HCT116 (cell line): ENCODE data around the gene WWTR1. TPM values are rescaled to one million over a fixed set of nuclear protein-coding genes. Genes with fewer than 3 reads are reported as not detected.

Source experiments
- ATAC-seq: fragments of 200-7000 bp; cut with Tn5 transposase; 2 replicates; pipeline ENCODE4 v1.9.1; 2020; ENCODE audit warnings: mild to moderate bottlenecking, moderate library complexity
- BruUV-seq: library from RNA; stranded (reverse); fragments of 400-500 nt; replicated peaks from 2 replicates; lab custom pipeline; 2021; lab: Mats Ljungman, UMichigan
- CTCF ChIA-PET: fragments of 300-600 bp; sonication (Branson Sonifier 250); formaldehyde crosslinking; loops from one replicate; lab custom pipeline; 2021; ENCODE audit warnings: antibody characterized with exemption; lab: Charles Lee
- POLR2A ChIA-PET: fragments of 300-600, 350-600 bp; sonication (Branson Sonifier 250); formaldehyde crosslinking; loops from one replicate; lab custom pipeline; 2021; ENCODE audit warnings: antibody characterized with exemption; lab: Charles Lee
- RAD21 ChIA-PET, 2 experiments: fragments of 300-600 bp; sonication (Branson Sonifier 250); formaldehyde crosslinking; loops; one replicate each; lab custom pipeline; 2023; ENCODE audit warnings: low total read pairs in 2 of 2; ENCODE audit not compliant: uncharacterized antibody in 2 of 2, unreplicated experiment in 2 of 2, low non-redundant PET in 1 of 2; lab: Charles Lee
- DNase-seq: peaks from one replicate; pipeline ENCODE4 v3.0.0-alpha.2; 2010; ENCODE audit warnings: low read depth, low spot score
- H2AFZ ChIP-seq: fragments of 200-600 bp; shearing (Covaris generic), sonication (generic); 2 replicates; pipeline ENCODE4 v1.6.1; 2017; ENCODE audit warnings: low read depth, mixed run types, mixed read lengths, antibody characterized with exemption, low read length; ENCODE audit not compliant: poor library complexity, severe bottlenecking
- H3K27ac ChIP-seq: 2 replicates; pipeline ENCODE4 v1.5.1; 2012; ENCODE audit warnings: low read depth, low read length
- H3K27me3 ChIP-seq: fragments of 200-600 bp; sonication (generic); 2 replicates; pipeline ENCODE4 v1.6.1; 2016; ENCODE audit warnings: mixed run types, low read length, mixed read lengths; ENCODE audit not compliant: insufficient read depth
- H3K36me3 ChIP-seq, 2 experiments: fragments of 200-500 bp in 1 of 2; fragments of 200-600 bp in 1 of 2; sonication (Bioruptor generic) in 1 of 2; sonication (generic) in 1 of 2; 2 replicates each; pipeline versions ENCODE4 v1.5.1 to v1.6.1; 2014 to 2016; ENCODE audit warnings: low read length in 2 of 2, inconsistent platforms in 1 of 2, mixed read lengths in 1 of 2, mixed run types in 1 of 2; ENCODE audit not compliant: insufficient read depth in 2 of 2, control insufficient read depth in 1 of 2
- H3K4me1 ChIP-seq, 2 experiments: fragments of 200-600 bp in 1 of 2; sonication (generic) in 1 of 2; 2 replicates each; pipeline versions ENCODE4 v1.5.1 to v1.6.1; 2012 to 2017; ENCODE audit warnings: low read length in 2 of 2, inconsistent platforms in 1 of 2, mild to moderate bottlenecking in 1 of 2, mixed read lengths in 1 of 2, mixed run types in 1 of 2, moderate library complexity in 1 of 2; ENCODE audit not compliant: insufficient read depth in 2 of 2, control insufficient read depth in 1 of 2
- H3K4me2 ChIP-seq: fragments of 200-600 bp; sonication (generic); 2 replicates; pipeline ENCODE4 v1.6.1; 2017; ENCODE audit warnings: mixed run types, low read length, mixed read lengths
- H3K4me3 ChIP-seq, 2 experiments: fragments of 200-600 bp in 1 of 2; sonication (generic) in 1 of 2; replicated peaks in 1 of 2; 2 replicates each; pipeline ENCODE4 v1.5.1; 2011 to 2016; ENCODE audit warnings: low read length in 2 of 2, control low read depth in 1 of 2, low read depth in 1 of 2, mild to moderate bottlenecking in 1 of 2, mixed read lengths in 1 of 2, mixed run types in 1 of 2
- H3K79me2 ChIP-seq: fragments of 200-600 bp; sonication (generic); 2 replicates; pipeline ENCODE4 v1.6.1; 2017; ENCODE audit warnings: mild to moderate bottlenecking, mixed run types, low read length, moderate library complexity, mixed read lengths; ENCODE audit not compliant: insufficient read depth
- H3K9ac ChIP-seq: fragments of 200-600 bp; sonication (generic); 2 replicates; pipeline ENCODE4 v1.6.1; 2016; ENCODE audit warnings: low read length, mixed read lengths
- H3K9me2 ChIP-seq: fragments of 200-600 bp; sonication (generic), shearing (Covaris generic); 2 replicates; pipeline ENCODE4 v1.6.1; 2017; ENCODE audit warnings: mixed run types, mild to moderate bottlenecking, moderate library complexity; ENCODE audit not compliant: insufficient read depth
- H3K9me3 ChIP-seq, 2 experiments: fragments of 200-500 bp in 1 of 2; fragments of 200-600 bp in 1 of 2; sonication (Bioruptor generic) in 1 of 2; sonication (generic) in 1 of 2; 2 replicates each; pipeline ENCODE4 v1.6.1; 2014 to 2017; ENCODE audit warnings: low read length in 2 of 2, mixed read lengths in 2 of 2, inconsistent platforms in 1 of 2, low read depth in 1 of 2, mild to moderate bottlenecking in 1 of 2, mixed run types in 1 of 2, moderate library complexity in 1 of 2; ENCODE audit not compliant: control insufficient read depth in 1 of 2, insufficient read depth in 1 of 2
- H4K20me1 ChIP-seq: fragments of 200-600 bp; sonication (generic), shearing (Covaris generic); 2 replicates; pipeline ENCODE4 v1.6.1; 2017; ENCODE audit warnings: mixed run types, mild to moderate bottlenecking, moderate library complexity; ENCODE audit not compliant: insufficient read depth
- CBX3 ChIP-seq: IDR thresholded peaks from 2 replicates; pipeline ENCODE4 v1.6.1; 2012; ENCODE audit warnings: low read depth
- CEBPB ChIP-seq: IDR thresholded peaks from 2 replicates; pipeline ENCODE4 v1.6.1; 2012; ENCODE audit warnings: low read depth
- CTCF ChIP-seq, 3 experiments: fragments of 200-600 bp in 1 of 3; sonication (generic) in 1 of 3; IDR thresholded peaks in 2 of 3; conservative IDR thresholded peaks in 1 of 3; 2 replicates each; pipeline ENCODE4 v1.5.1; 2012 to 2017; ENCODE audit warnings: low read depth in 2 of 3, low read length in 2 of 3, antibody characterized with exemption in 1 of 3, borderline replicate concordance in 1 of 3, control low read depth in 1 of 3, mild to moderate bottlenecking in 1 of 3, mixed read lengths in 1 of 3, mixed run types in 1 of 3, moderate library complexity in 1 of 3; ENCODE audit not compliant: insufficient read depth in 1 of 3
- EZH2 ChIP-seq: fragments of 200-600 bp; sonication (generic); IDR thresholded peaks from 2 replicates; pipeline ENCODE4 v1.6.1; 2017; ENCODE audit warnings: antibody characterized with exemption, mixed run types
- JUND ChIP-seq: IDR thresholded peaks from 2 replicates; pipeline ENCODE4 v1.6.1; 2012
- ZFX ChIP-seq: fragments of 450-650 bp; IDR thresholded peaks from 2 replicates; pipeline ENCODE4 v1.6.1; 2017
- ZNF274 ChIP-seq: fragments of 200-500 bp; sonication (Bioruptor generic); IDR thresholded peaks from 2 replicates; pipeline ENCODE4 v1.6.1; 2014; ENCODE audit warnings: mild to moderate bottlenecking, low read depth, low read length, inconsistent platforms
- intact Hi-C: fragments of 100-400 bp; cut with micrococcal nuclease; formaldehyde crosslinking; loops from 2 replicates; pipeline ENCODE4 v1.10.0; 2022
- total RNA-seq: library from RNA; stranded (reverse); gene quantifications from one replicate; pipeline ENCODE4 v1.2.1, GENCODE V29; 2021; ENCODE audit not compliant: unreplicated experiment
- TF ChIP-seq, protein P1 (sequence below): IDR thresholded peaks from 2 replicates; pipeline ENCODE4 v1.6.1; 2012; ENCODE audit warnings: low read depth
- TF ChIP-seq, protein P2 (sequence below): IDR thresholded peaks from 2 replicates; pipeline ENCODE4 v1.6.1; 2012

Gene WWTR1
- total RNA-seq, 1 experiment from 2014 or later: 46.9 TPM

DNA sequence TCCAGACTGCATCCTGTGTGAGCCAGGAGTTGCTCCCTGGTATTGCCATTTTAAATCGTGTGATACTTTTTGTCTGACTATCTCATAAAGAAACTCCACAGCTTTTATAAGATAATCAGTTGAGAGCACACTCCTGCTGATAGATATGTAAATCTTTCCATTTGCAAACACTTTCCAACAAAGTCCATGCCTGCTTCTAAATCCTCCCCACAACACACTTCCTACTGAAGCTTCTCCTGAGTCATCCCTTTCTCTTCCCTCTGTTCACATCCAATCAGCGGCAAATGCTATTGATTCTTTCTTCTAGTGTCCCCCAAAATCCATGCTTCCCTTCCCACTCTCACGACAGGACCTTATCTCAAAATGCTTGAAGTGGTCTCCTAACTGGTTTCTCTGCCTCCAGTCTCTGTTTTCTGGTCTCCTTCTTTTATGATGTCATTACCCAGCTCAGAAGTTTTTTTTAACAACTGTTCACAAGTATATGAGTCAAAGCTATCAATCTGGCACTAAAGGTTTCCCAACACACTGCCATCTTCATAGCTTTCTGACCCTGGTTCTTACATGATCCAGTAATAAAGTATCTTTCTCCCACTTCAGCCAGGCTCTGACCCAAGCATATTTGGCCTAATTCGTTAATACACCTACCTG is 4.5 kb upstream of the WWTR1 start:
- intact Hi-C loops: no loop called here
- Histone ChIP-seq H3K4me3 (no peak overlapping the region), H3K9me2 (no peaks in the 10 kb centered on the region), H3K27me3 (no peaks in the 10 kb centered on the region), H2AFZ (peak overlapping the region; percentile 93), H3K9me3 (no peaks in the 10 kb centered on the region), H3K79me2 (peaks cover 3% of the 10 kb centered on the region), H3K4me1 (peaks cover 9 to 44% of the 10 kb centered on the region in 2 experiments), H4K20me1 (no peaks in the 10 kb centered on the region), H3K27ac (no peak overlapping the region), H3K4me2 (peak overlapping the region; percentile 17; the same call in 1 of the 2 replicates), H3K36me3 (no peaks in the 10 kb centered on the region), H3K9ac (no peak overlapping the region)
- ChIA-PET POLR2A (interaction anchor here (0.6 to 1.8 kb wide), 3 partner anchors 8 to 83 kb away, joined by 3 to 4 read pairs (median 3); no protein-coding TSS in a partner anchor), RAD21 (no interaction called here), CTCF (interaction anchor here (1.9 kb wide), 1 partner anchor 94 kb away, joined by 4 read pairs; no protein-coding TSS in a partner anchor)
- ATAC-seq (no peak), DNase-seq (no peak)
- BruUV-seq: no TSS peak
- TF ChIP-seq, protein P1, sequence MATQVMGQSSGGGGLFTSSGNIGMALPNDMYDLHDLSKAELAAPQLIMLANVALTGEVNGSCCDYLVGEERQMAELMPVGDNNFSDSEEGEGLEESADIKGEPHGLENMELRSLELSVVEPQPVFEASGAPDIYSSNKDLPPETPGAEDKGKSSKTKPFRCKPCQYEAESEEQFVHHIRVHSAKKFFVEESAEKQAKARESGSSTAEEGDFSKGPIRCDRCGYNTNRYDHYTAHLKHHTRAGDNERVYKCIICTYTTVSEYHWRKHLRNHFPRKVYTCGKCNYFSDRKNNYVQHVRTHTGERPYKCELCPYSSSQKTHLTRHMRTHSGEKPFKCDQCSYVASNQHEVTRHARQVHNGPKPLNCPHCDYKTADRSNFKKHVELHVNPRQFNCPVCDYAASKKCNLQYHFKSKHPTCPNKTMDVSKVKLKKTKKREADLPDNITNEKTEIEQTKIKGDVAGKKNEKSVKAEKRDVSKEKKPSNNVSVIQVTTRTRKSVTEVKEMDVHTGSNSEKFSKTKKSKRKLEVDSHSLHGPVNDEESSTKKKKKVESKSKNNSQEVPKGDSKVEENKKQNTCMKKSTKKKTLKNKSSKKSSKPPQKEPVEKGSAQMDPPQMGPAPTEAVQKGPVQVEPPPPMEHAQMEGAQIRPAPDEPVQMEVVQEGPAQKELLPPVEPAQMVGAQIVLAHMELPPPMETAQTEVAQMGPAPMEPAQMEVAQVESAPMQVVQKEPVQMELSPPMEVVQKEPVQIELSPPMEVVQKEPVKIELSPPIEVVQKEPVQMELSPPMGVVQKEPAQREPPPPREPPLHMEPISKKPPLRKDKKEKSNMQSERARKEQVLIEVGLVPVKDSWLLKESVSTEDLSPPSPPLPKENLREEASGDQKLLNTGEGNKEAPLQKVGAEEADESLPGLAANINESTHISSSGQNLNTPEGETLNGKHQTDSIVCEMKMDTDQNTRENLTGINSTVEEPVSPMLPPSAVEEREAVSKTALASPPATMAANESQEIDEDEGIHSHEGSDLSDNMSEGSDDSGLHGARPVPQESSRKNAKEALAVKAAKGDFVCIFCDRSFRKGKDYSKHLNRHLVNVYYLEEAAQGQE: no peak
- no peak for TF ChIP-seq CBX3
- no peak for TF ChIP-seq CTCF (IDR thresholded peaks at IDR 0.05 in 2 of 3, conservative IDR thresholded peaks at IDR 0.05 in 1 of 3; ENCODE audit: borderline replicate concordance in 1 of 3, insufficient read depth in 1 of 3, low read depth in 2 of 3, low read length in 2 of 3)
- TF ChIP-seq EZH2: no peak
- TF ChIP-seq, protein P2, sequence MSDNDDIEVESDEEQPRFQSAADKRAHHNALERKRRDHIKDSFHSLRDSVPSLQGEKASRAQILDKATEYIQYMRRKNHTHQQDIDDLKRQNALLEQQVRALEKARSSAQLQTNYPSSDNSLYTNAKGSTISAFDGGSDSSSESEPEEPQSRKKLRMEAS: no peak
- no peak for TF ChIP-seq ZNF274
- TF ChIP-seq CEBPB: no peak
- no peak for TF ChIP-seq JUND
- TF ChIP-seq ZFX: no peak
